Astrocyte (in vitro differentiated cells and primary cell): ENCODE data around the gene ARID5B. TPM values are rescaled to one million over a fixed set of nuclear protein-coding genes. Genes with fewer than 3 reads are reported as not detected.

Experiments used
- DNase-seq: peaks from one replicate; pipeline ENCODE4 v3.0.0-alpha.2; 2010; ENCODE audit warnings: low read depth
- FAIRE-seq: peaks from 2 replicates; lab custom pipeline; 2011; peaks lifted over from hg19 to GRCh38; lab: Jason Lieb, UNC
- H2AFZ ChIP-seq: 2 replicates; pipeline ENCODE4 v1.6.0; 2012; ENCODE audit warnings: low read depth, low read length, inconsistent platforms
- H3K27ac ChIP-seq: 2 replicates; pipeline ENCODE4 v1.5.1; 2011; ENCODE audit warnings: low read depth, low read length, inconsistent platforms
- H3K27me3 ChIP-seq: 2 replicates; pipeline ENCODE4 v1.6.0; 2011; ENCODE audit warnings: low read length, inconsistent platforms; ENCODE audit not compliant: insufficient read depth
- H3K36me3 ChIP-seq: 2 replicates; pipeline ENCODE4 v1.5.1; 2011; ENCODE audit warnings: low read length, inconsistent platforms; ENCODE audit not compliant: insufficient read depth
- H3K4me1 ChIP-seq: 2 replicates; pipeline ENCODE4 v1.5.1; 2011; ENCODE audit warnings: low read length, inconsistent platforms; ENCODE audit not compliant: insufficient read depth
- H3K4me2 ChIP-seq: 2 replicates; pipeline ENCODE4 v1.6.0; 2012; ENCODE audit warnings: low read length, inconsistent platforms
- H3K4me3 ChIP-seq: 2 replicates; pipeline ENCODE4 v1.5.1; 2011; ENCODE audit warnings: low read depth, mild to moderate bottlenecking, low read length, inconsistent platforms; ENCODE audit not compliant: insufficient read depth
- H3K79me2 ChIP-seq: 2 replicates; pipeline ENCODE4 v1.6.0; 2012; ENCODE audit warnings: mild to moderate bottlenecking, low read length, inconsistent platforms; ENCODE audit not compliant: insufficient read depth
- H3K9ac ChIP-seq: 2 replicates; pipeline ENCODE4 v1.6.0; 2012; ENCODE audit warnings: mild to moderate bottlenecking, low read length, inconsistent platforms
- H3K9me3 ChIP-seq: 2 replicates; pipeline ENCODE4 v1.5.1; 2012; ENCODE audit warnings: low read depth, mild to moderate bottlenecking, low read length, inconsistent platforms; ENCODE audit not compliant: insufficient read depth
- H4K20me1 ChIP-seq: 2 replicates; pipeline ENCODE4 v1.6.0; 2012; ENCODE audit warnings: low read length, inconsistent platforms; ENCODE audit not compliant: insufficient read depth
- H3K27ac Mint-ChIP-seq: one replicate; pipeline ENCODE4 v1.8.0; 2021; ENCODE audit warnings: mild to moderate bottlenecking, mixed read lengths; ENCODE audit not compliant: unreplicated experiment
- H3K27me3 Mint-ChIP-seq: one replicate; pipeline ENCODE4 v1.8.0; 2021; ENCODE audit warnings: low read depth, mixed read lengths; ENCODE audit not compliant: unreplicated experiment
- H3K36me3 Mint-ChIP-seq: one replicate; pipeline ENCODE4 v1.8.0; 2021; ENCODE audit warnings: low read depth, mixed read lengths; ENCODE audit not compliant: unreplicated experiment
- H3K4me1 Mint-ChIP-seq: one replicate; pipeline ENCODE4 v1.8.0; 2021; ENCODE audit warnings: low read depth, mixed read lengths; ENCODE audit not compliant: unreplicated experiment
- H3K4me3 Mint-ChIP-seq: one replicate; pipeline ENCODE4 v1.8.0; 2021; ENCODE audit warnings: mild to moderate bottlenecking, moderate library complexity, mixed read lengths; ENCODE audit not compliant: unreplicated experiment
- H3K9me3 Mint-ChIP-seq: one replicate; pipeline ENCODE4 v1.8.0; 2021; ENCODE audit warnings: mild to moderate bottlenecking, mixed read lengths; ENCODE audit not compliant: unreplicated experiment
- EZH2 ChIP-seq: IDR thresholded peaks from 2 replicates; pipeline ENCODE4 v1.6.1; 2012; ENCODE audit warnings: mild to moderate bottlenecking, low read length, inconsistent platforms; ENCODE audit not compliant: insufficient read depth
- total RNA-seq: library from RNA; stranded (reverse); gene quantifications from 2 replicates; pipeline ENCODE4 v1.2.1, GENCODE V29; 2021
- TF ChIP-seq, protein P1 (sequence below): IDR thresholded peaks from 2 replicates; pipeline ENCODE4 v1.5.1; 2011; ENCODE audit warnings: low read depth, mild to moderate bottlenecking, inconsistent platforms, low read length, moderate library complexity; ENCODE audit not compliant: insufficient read depth

The ARID5B gene
- total RNA-seq, 1 donor from 2014 or later: 66.0 TPM

DNA sequence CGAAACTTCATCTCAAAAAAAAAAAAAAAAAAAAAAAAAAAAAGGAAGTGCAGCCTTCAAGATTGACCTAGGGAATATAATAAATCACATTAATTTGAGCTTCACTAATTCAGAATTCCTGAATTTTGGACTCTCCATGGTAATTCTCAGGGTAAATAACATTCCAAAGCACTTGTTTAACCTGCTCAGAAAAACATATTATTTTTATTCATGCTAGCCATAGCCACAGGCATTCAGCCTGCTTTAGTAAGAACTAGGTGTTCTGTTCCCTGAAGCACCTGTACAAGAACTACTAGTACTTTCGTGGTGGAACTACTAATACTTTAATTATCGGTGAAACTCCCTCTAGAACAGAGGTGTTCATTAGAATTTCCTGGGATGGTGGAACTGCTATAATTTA lies 197.8 kb downstream of the ARID5B start:
- DNase-seq: no peak
- H3K9me3 ChIP-seq: no peaks in the 10 kb centered on the region
- no peak overlapping the region for H3K9ac ChIP-seq
- no peak overlapping the region for H3K4me3 Mint-ChIP-seq
- H3K36me3 ChIP-seq: no peaks in the 10 kb centered on the region
- peaks cover 22% of the 10 kb centered on the region for H3K4me1 ChIP-seq
- no peak overlapping the region for H2AFZ ChIP-seq
- H3K27me3 ChIP-seq: no peaks in the 10 kb centered on the region
- FAIRE-seq: no peak
- H3K4me3 ChIP-seq: no peak overlapping the region
- H3K9me3 Mint-ChIP-seq: peaks cover 5% of the 10 kb centered on the region
- H3K27ac Mint-ChIP-seq: no peak overlapping the region
- no peak overlapping the region for H3K4me2 ChIP-seq
- H3K79me2 ChIP-seq: peaks cover 18% of the 10 kb centered on the region
- no peaks in the 10 kb centered on the region for H4K20me1 ChIP-seq
- no peak overlapping the region for H3K27ac ChIP-seq
- H3K27me3 Mint-ChIP-seq: no peaks in the 10 kb centered on the region
- no peak for TF ChIP-seq EZH2
- TF ChIP-seq, protein P1, sequence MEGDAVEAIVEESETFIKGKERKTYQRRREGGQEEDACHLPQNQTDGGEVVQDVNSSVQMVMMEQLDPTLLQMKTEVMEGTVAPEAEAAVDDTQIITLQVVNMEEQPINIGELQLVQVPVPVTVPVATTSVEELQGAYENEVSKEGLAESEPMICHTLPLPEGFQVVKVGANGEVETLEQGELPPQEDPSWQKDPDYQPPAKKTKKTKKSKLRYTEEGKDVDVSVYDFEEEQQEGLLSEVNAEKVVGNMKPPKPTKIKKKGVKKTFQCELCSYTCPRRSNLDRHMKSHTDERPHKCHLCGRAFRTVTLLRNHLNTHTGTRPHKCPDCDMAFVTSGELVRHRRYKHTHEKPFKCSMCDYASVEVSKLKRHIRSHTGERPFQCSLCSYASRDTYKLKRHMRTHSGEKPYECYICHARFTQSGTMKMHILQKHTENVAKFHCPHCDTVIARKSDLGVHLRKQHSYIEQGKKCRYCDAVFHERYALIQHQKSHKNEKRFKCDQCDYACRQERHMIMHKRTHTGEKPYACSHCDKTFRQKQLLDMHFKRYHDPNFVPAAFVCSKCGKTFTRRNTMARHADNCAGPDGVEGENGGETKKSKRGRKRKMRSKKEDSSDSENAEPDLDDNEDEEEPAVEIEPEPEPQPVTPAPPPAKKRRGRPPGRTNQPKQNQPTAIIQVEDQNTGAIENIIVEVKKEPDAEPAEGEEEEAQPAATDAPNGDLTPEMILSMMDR: no peak
- peaks cover 29% of the 10 kb centered on the region for H3K4me1 Mint-ChIP-seq
- H3K36me3 Mint-ChIP-seq: no peaks in the 10 kb centered on the region

DNA sequence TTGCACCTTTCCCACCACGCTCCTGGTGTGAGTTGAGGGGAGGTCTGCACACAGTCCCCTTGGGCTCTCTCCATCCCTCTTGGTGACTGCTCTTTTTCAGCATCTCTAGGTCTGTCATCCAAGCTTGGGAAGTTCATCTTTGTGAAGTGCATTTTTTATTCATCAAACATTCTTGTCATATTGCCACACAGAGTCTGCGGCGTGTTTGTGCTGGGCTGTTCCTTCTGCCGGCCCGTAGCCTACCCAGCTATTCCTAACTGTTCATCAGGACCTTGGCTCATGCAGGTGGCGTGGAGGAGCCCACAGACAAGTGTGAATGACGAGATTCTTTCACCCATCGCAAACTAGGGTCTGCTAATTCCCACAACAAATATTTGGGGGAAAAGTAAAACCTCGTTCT lies 202.4 kb downstream of the ARID5B start:
- Mint-ChIP-seq H3K36me3 (no peaks in the 10 kb centered on the region), H3K4me3 (no peak overlapping the region), H3K9me3 (no peaks in the 10 kb centered on the region), H3K27ac (no peak overlapping the region), H3K4me1 (no peaks in the 10 kb centered on the region), H3K27me3 (no peaks in the 10 kb centered on the region)
- Histone ChIP-seq H3K9me3 (no peaks in the 10 kb centered on the region), H4K20me1 (no peaks in the 10 kb centered on the region), H3K27me3 (no peaks in the 10 kb centered on the region), H3K4me3 (no peak overlapping the region), H2AFZ (no peak overlapping the region), H3K4me1 (no peaks in the 10 kb centered on the region), H3K9ac (no peak overlapping the region), H3K4me2 (no peak overlapping the region), H3K79me2 (no peaks in the 10 kb centered on the region), H3K27ac (no peak overlapping the region), H3K36me3 (no peaks in the 10 kb centered on the region)
- FAIRE-seq (no peak), DNase-seq (no peak)
- no peak for TF ChIP-seq EZH2
- TF ChIP-seq, protein P1: no peak

DNA sequence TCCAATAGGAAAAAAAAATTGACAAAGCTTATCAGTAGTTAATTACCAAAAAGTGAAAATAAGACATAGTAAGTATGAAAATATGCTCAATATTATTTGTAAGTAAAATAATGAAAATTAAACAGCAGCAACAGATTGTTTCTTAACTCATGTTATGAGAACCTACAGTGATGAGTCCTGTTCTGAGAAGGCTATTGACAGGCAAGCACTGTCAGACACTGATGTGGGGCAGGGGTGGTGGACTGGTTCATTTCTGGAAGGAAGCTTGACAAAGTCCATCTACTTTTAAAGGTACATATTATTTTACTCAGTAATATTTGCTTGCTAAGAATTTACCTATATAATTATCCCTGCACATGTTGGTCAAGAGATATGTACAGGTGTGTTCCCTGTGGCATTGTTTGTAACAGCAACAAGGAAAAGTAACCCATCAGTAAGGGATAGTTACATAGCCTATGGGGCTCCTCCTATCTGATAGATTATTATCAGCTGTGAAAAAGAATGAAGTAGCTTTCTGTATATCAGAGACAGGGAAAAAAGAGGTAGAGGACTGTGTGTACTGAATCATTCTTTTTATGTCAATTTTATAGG lies 205.5 kb downstream of the ARID5B start:
- Mint-ChIP-seq H3K4me1 (peaks cover 3% of the 10 kb centered on the region), H3K9me3 (no peaks in the 10 kb centered on the region), H3K36me3 (no peaks in the 10 kb centered on the region), H3K27me3 (no peaks in the 10 kb centered on the region), H3K27ac (no peak overlapping the region), H3K4me3 (no peak overlapping the region)
- no peak overlapping the region for H3K4me3 ChIP-seq
- H3K36me3 ChIP-seq: no peaks in the 10 kb centered on the region
- TF ChIP-seq, protein P1: no peak
- no peak for TF ChIP-seq EZH2
- H4K20me1 ChIP-seq: no peaks in the 10 kb centered on the region
- no peak overlapping the region for H3K27ac ChIP-seq
- no peaks in the 10 kb centered on the region for H3K27me3 ChIP-seq
- H3K9ac ChIP-seq: no peak overlapping the region
- H3K4me1 ChIP-seq: no peaks in the 10 kb centered on the region
- no peak for FAIRE-seq
- no peaks in the 10 kb centered on the region for H3K9me3 ChIP-seq
- H3K4me2 ChIP-seq: no peak overlapping the region
- H2AFZ ChIP-seq: no peak overlapping the region
- DNase-seq: no peak
- H3K79me2 ChIP-seq: no peaks in the 10 kb centered on the region
